ENCODE measurements around the gene GALNT2. TPM values are rescaled to one million over a fixed set of nuclear protein-coding genes. Genes with fewer than 3 reads are reported as not detected.

Gene GALNT2
- total and polyA plus RNA-seq, 9 of the 15 experiments (the other 6 are each of a cell fraction or from before 2014, with no cell fraction given) = 1.6 to 106 (median 51.9) TPM

- TF ChIP-seq CGGBP1 (CRISPR knock-in tag; IDR thresholded peaks at IDR 0.05) = no peak
- no peak for TF ChIP-seq FUS (optimal IDR thresholded peaks at IDR 0.05; ENCODE audit: low read depth, low read length)
- no peak for TF ChIP-seq RBM22 (IDR thresholded peaks at IDR 0.05; ENCODE audit: low read depth, low read length, poor library complexity, severe bottlenecking)
- TF ChIP-seq FOS (IDR thresholded peaks at IDR 0.05; ENCODE audit: extremely low read depth, insufficient read length) = no peak
- no peak for TF ChIP-seq FOXK1 (CRISPR knock-in tag; IDR thresholded peaks at IDR 0.05; ENCODE audit: borderline replicate concordance)
- TF ChIP-seq STAT5A (IDR thresholded peaks at IDR 0.05; ENCODE audit: borderline replicate concordance, low read length) = no peak
- TF ChIP-seq ARID2 (IDR thresholded peaks at IDR 0.05) = no peak
- peak; percentile 95 for TF ChIP-seq THRB (CRISPR knock-in tag; conservative IDR thresholded peaks at IDR 0.05)
- TF ChIP-seq HMG20B (CRISPR knock-in tag; IDR thresholded peaks at IDR 0.05) = no peak
- no peak for TF ChIP-seq GTF2B (IDR thresholded peaks at IDR 0.05; ENCODE audit: extremely low read depth, insufficient read length)
- no peak for TF ChIP-seq RBM25 (IDR thresholded peaks at IDR 0.05; ENCODE audit: low read depth, low read length, severe bottlenecking)
- TF ChIP-seq STAT5B (CRISPR knock-in tag; IDR thresholded peaks at IDR 0.05) = peak; percentile 79
- no peak for TF ChIP-seq ZBTB40 (IDR thresholded peaks at IDR 0.05)
- TF ChIP-seq ZBTB40 (CRISPR knock-in tag; IDR thresholded peaks at IDR 0.05) = no peak
These were observed 85.0 kb downstream of the GALNT2 start (continued) for GRCh38 chr1:230151924-230152468.

Measured in K562 (cell line).